CD14-positive monocyte (primary cell): Measurements from ENCODE around the gene HS1BP3. TPM values are rescaled to one million over a fixed set of nuclear protein-coding genes. Genes with fewer than 3 reads are reported as not detected.
A peak's percentile ranks its signal among the peaks of the same experiment; 100 is the strongest.

ENCODE experiments used
- DNase-seq, 3 donors: peaks; one replicate each; pipeline ENCODE4 v3.0.0-alpha.2; 2011 to 2022
- H2AFZ ChIP-seq: 2 replicates; pipeline ENCODE4 v1.6.0; 2012; ENCODE audit warnings: mild to moderate bottlenecking, low read depth, low read length, inconsistent platforms; ENCODE audit not compliant: insufficient read depth, poor library complexity, severe bottlenecking
- H3K27ac ChIP-seq, 2 donors: 1 replicate in 1 of 2; 2 replicates in 1 of 2; pipeline ENCODE4 v1.5.1; 2012 to 2013; ENCODE audit warnings: low read length in 2 of 2, control low read depth in 1 of 2, inconsistent platforms in 1 of 2, low read depth in 1 of 2, mild to moderate bottlenecking in 1 of 2
- H3K27me3 ChIP-seq, 2 donors: one replicate each; pipeline versions ENCODE4 v1.6.0 to v1.6.1; 2011 to 2013; ENCODE audit warnings: low read length in 2 of 2; ENCODE audit not compliant: control insufficient read depth in 2 of 2, insufficient read depth in 2 of 2
- H3K36me3 ChIP-seq, 2 donors: replicated peaks in 1 of 2; 1 replicate in 1 of 2; 2 replicates in 1 of 2; pipeline versions ENCODE4 v1.5.1 to v1.6.1; 2012 to 2013; ENCODE audit warnings: low read length in 2 of 2, control low read depth in 1 of 2, inconsistent platforms in 1 of 2, mild to moderate bottlenecking in 1 of 2; ENCODE audit not compliant: insufficient read depth in 2 of 2, control insufficient read depth in 1 of 2
- H3K4me1 ChIP-seq, 2 donors: 1 replicate in 1 of 2; 2 replicates in 1 of 2; pipeline versions ENCODE4 v1.5.1 to v1.6.1; 2012 to 2013; ENCODE audit warnings: low read length in 2 of 2, control low read depth in 1 of 2, inconsistent platforms in 1 of 2, mild to moderate bottlenecking in 1 of 2, moderate library complexity in 1 of 2; ENCODE audit not compliant: insufficient read depth in 2 of 2, control insufficient read depth in 1 of 2
- H3K4me2 ChIP-seq: replicated peaks from 2 replicates; pipeline ENCODE3; 2012; ENCODE audit warnings: low read length, moderate library complexity, mild to moderate bottlenecking; ENCODE audit not compliant: poor library complexity, severe bottlenecking; ENCODE audit errors: extremely low read depth
- H3K4me3 ChIP-seq, 3 experiments: fragments of 200-600 bp in 1 of 3; sonication (generic) in 1 of 3; replicated peaks in 1 of 3; 1 replicate in 2 of 3; 2 replicates in 1 of 3; pipeline ENCODE4 v1.5.1; 2011 to 2013; ENCODE audit warnings: low read length in 3 of 3, mild to moderate bottlenecking in 3 of 3, control low read depth in 2 of 3, low read depth in 2 of 3, inconsistent platforms in 1 of 3, moderate library complexity in 1 of 3
- H3K79me2 ChIP-seq: 2 replicates; pipeline ENCODE4 v1.6.0; 2012; ENCODE audit warnings: mild to moderate bottlenecking, control low read depth, inconsistent platforms, low read length, moderate library complexity; ENCODE audit not compliant: insufficient read depth
- H3K9ac ChIP-seq: 2 replicates; pipeline ENCODE4 v1.6.0; 2017; ENCODE audit warnings: low read length, mild to moderate bottlenecking; ENCODE audit not compliant: insufficient read depth, poor library complexity, severe bottlenecking
- H3K9me3 ChIP-seq, 2 donors: replicated peaks in 1 of 2; 1 replicate in 1 of 2; 2 replicates in 1 of 2; pipeline versions ENCODE4 v1.5.1 to v1.6.1; 2012 to 2013; ENCODE audit warnings: low read length in 2 of 2, control low read depth in 1 of 2; ENCODE audit not compliant: control insufficient read depth in 1 of 2, insufficient read depth in 1 of 2
- H4K20me1 ChIP-seq: 2 replicates; pipeline ENCODE4 v1.6.0; 2012; ENCODE audit warnings: mild to moderate bottlenecking, low read length, control low read depth, moderate library complexity; ENCODE audit not compliant: insufficient read depth
- H3K27ac Mint-ChIP-seq, 7 donors: one replicate each; pipeline ENCODE4 v1.8.0; 2020; ENCODE audit warnings: mild to moderate bottlenecking in 7 of 7, mixed read lengths in 7 of 7, moderate library complexity in 6 of 7, inconsistent platforms in 2 of 7
- H3K27me3 Mint-ChIP-seq, 3 donors: one replicate each; pipeline ENCODE4 v1.8.0; 2021 to 2022; ENCODE audit warnings: low read depth in 3 of 3, mild to moderate bottlenecking in 3 of 3, mixed read lengths in 3 of 3, moderate library complexity in 3 of 3, inconsistent platforms in 1 of 3
- H3K36me3 Mint-ChIP-seq, 2 donors: one replicate each; pipeline ENCODE4 v1.8.0; 2020; ENCODE audit warnings: mixed read lengths in 2 of 2, inconsistent platforms in 1 of 2, mild to moderate bottlenecking in 1 of 2
- H3K4me1 Mint-ChIP-seq: one replicate; pipeline ENCODE4 v1.8.0; 2020; ENCODE audit warnings: mild to moderate bottlenecking, mixed read lengths
- H3K4me3 Mint-ChIP-seq, 2 donors: one replicate each; pipeline ENCODE4 v1.8.0; 2020; ENCODE audit warnings: mild to moderate bottlenecking in 2 of 2, mixed read lengths in 2 of 2, moderate library complexity in 1 of 2
- H3K9me3 Mint-ChIP-seq, 7 donors: one replicate each; pipeline ENCODE4 v1.8.0; 2020 to 2022; ENCODE audit warnings: mixed read lengths in 7 of 7, mild to moderate bottlenecking in 6 of 7, moderate library complexity in 6 of 7, inconsistent platforms in 2 of 7
- WGBS: methylation state at CpG from one replicate; pipeline ENCODE4 v1.1.5; 2013; ENCODE audit warnings: missing lambda C conversion rate; ENCODE audit not compliant: insufficient coverage; 5-methylcytosine and 5-hydroxymethylcytosine counted together
- intact Hi-C, 2 donors: fragments of 100-400 bp; cut with micrococcal nuclease; formaldehyde crosslinking; loops; one replicate each; pipeline versions ENCODE4 v1.15.0 to v1.15.1; 2023
- polyA plus RNA-seq, 3 donors: library from polyadenylated mRNA; depleted of rRNA in 1 of 3; unstranded in 2 of 3; stranded (reverse) in 1 of 3; fragments of 300-500 nt in 2 of 3; fragments of >200 nt in 1 of 3; fragmentation: Illumina TruSeq in 2 of 3; gene quantifications; 1 replicate in 2 of 3; 2 replicates in 1 of 3; pipeline ENCODE4 v1.2.3, GENCODE V29; 2012 to 2021
- TF ChIP-seq, protein P1 (sequence below): fragments of 200-600 bp; IDR thresholded peaks from one replicate; pipeline ENCODE4 v1.8.0; 2022; ENCODE audit warnings: antibody characterized with exemption, mild to moderate bottlenecking

Gene HS1BP3
- polyA plus RNA-seq, 3 donors: 45.1 to 48.9 (median 45.4) TPM

DNA sequence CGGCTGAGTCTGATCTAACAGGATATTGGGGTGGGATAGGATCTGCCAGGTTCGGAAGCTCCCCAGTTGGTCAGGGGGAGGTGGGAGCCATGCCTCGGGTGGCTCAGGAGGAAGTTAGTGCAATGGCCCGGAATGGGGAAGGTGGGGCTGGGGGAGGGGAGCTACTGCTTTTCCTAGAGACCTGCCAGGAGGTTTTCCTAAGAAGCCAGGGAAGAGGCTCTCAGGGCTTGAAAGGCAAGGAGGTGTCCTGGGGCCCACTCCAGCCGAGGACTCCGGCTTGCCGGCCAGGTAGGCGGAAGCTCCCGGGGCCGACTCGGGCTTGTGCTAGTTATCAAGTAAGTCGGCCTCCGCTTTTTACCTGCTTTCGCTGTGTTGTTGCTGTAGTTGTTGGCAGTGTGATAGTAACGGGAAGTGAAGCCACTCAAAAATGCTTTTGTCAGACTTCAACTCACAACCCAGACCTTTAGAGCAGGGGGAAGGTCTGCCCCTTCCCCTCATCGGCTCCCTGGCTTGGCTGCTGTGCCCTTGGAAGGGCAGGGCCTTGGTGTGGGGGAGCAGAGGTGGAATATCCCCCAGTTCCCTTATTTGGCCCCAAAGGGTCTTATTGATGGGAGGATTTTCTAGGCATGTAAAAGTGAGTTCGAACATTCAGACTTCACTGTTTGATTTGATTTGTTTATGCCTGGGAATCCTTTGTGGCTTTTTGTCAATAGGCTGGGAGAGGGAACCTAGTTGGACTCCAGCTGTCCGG is 21.5 kb upstream of the HS1BP3 start:
- Histone ChIP-seq H3K9ac (no peak overlapping the region), H3K27me3 (peaks cover 35 to 63% of the 10 kb centered on the region in 2 donors), H3K4me3 (no peak overlapping the region), H3K27ac (no peak overlapping the region), H2AFZ (no peak overlapping the region), H3K79me2 (no peaks in the 10 kb centered on the region), H3K9me3 (peaks cover 2 to 5% of the 10 kb centered on the region in 2 donors), H3K36me3 (no peaks in the 10 kb centered on the region), H4K20me1 (no peaks in the 10 kb centered on the region), H3K4me2 (no peak overlapping the region), H3K4me1 (peaks cover 2 to 4% of the 10 kb centered on the region in 2 donors)
- no peak for DNase-seq
- Mint-ChIP-seq H3K4me3 (peak overlapping the region in 1 of 2 donors; percentile 86), H3K27ac (no peak overlapping the region), H3K27me3 (peaks cover 73 to 80% (median 79%) of the 10 kb centered on the region in 3 donors), H3K9me3 (peaks cover 2 to 28% (median 4%) of the 10 kb centered on the region in 7 donors), H3K4me1 (peaks cover 20% of the 10 kb centered on the region), H3K36me3 (peaks cover 0 to 8% of the 10 kb centered on the region in 2 donors)
- intact Hi-C loops: no loop called here
- 71% methylated on average over 13 of the region's 18 CpGs for WGBS
- TF ChIP-seq, protein P1, sequence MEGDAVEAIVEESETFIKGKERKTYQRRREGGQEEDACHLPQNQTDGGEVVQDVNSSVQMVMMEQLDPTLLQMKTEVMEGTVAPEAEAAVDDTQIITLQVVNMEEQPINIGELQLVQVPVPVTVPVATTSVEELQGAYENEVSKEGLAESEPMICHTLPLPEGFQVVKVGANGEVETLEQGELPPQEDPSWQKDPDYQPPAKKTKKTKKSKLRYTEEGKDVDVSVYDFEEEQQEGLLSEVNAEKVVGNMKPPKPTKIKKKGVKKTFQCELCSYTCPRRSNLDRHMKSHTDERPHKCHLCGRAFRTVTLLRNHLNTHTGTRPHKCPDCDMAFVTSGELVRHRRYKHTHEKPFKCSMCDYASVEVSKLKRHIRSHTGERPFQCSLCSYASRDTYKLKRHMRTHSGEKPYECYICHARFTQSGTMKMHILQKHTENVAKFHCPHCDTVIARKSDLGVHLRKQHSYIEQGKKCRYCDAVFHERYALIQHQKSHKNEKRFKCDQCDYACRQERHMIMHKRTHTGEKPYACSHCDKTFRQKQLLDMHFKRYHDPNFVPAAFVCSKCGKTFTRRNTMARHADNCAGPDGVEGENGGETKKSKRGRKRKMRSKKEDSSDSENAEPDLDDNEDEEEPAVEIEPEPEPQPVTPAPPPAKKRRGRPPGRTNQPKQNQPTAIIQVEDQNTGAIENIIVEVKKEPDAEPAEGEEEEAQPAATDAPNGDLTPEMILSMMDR: no peak

DNA sequence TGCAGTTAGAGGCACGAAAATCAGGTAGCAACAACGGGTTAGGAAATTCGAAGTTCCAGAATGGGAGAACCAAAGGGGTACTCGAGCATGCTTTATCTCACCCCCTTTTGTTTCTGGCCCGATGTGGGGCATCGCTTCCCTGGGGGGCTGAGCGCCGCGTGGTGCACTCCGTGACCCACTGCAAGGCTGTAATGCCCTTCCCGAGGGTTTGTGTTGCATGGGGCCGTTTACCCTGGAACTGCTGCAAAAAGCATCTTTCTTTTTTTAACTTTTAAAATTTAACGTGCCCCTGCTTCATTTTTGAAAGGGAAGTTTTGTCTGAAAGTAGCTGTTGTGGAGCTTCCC is 20.8 kb upstream of the HS1BP3 start:
- WGBS: 74% methylated on average over 10 of the region's 13 CpGs
- DNase-seq: no peak
- Histone ChIP-seq H4K20me1 (no peaks in the 10 kb centered on the region), H3K4me1 (peaks cover 3 to 6% of the 10 kb centered on the region in 2 donors), H2AFZ (no peak overlapping the region), H3K36me3 (no peaks in the 10 kb centered on the region), H3K9ac (no peak overlapping the region), H3K4me2 (no peak overlapping the region), H3K4me3 (no peak overlapping the region), H3K27ac (no peak overlapping the region), H3K9me3 (peaks cover 2 to 5% of the 10 kb centered on the region in 2 donors), H3K27me3 (peaks cover 36 to 65% of the 10 kb centered on the region in 2 donors), H3K79me2 (no peaks in the 10 kb centered on the region)
- peaks cover 0 to 8% of the 10 kb centered on the region in 2 donors for H3K36me3 Mint-ChIP-seq
- peaks cover 2 to 28% (median 4%) of the 10 kb centered on the region in 7 donors for H3K9me3 Mint-ChIP-seq
- H3K4me3 Mint-ChIP-seq: peak overlapping the region in 1 of 2 donors; percentile 86
- intact Hi-C loops: no loop called here
- H3K4me1 Mint-ChIP-seq: peaks cover 20% of the 10 kb centered on the region
- no peak overlapping the region for H3K27ac Mint-ChIP-seq
- H3K27me3 Mint-ChIP-seq: peaks cover 75 to 83% (median 80%) of the 10 kb centered on the region in 3 donors
- TF ChIP-seq, protein P1: no peak
